ENCODE data around the gene LYPLA2.

Gene LYPLA2

GRCh38 chr1:23772854-23773242 lies 18.1 kb upstream of the LYPLA2 start:
- Histone ChIP-seq H3K9me2 (replicated peaks; ENCODE audit: control insufficient read depth, low read length) (no peaks in the 10 kb centered on the region), H4K20me1 (ENCODE audit: control insufficient read depth, insufficient read depth, low read depth, low read length) (no peaks in the 10 kb centered on the region), H3K79me2 (ENCODE audit: control insufficient read depth, low read length) (peaks cover 42% of the 10 kb centered on the region), H3K4me1 (ENCODE audit: control insufficient read depth, low read length) (peaks cover 21% of the 10 kb centered on the region), H3K4me3 (ENCODE audit: low read length) (no peak overlapping the region), H3K36me3 (ENCODE audit: control insufficient read depth, low read length) (peaks cover 14% of the 10 kb centered on the region), H3K4me2 (ENCODE audit: low read length) (no peak overlapping the region), H3F3A (ENCODE audit: control insufficient read depth, insufficient read depth) (peaks cover 5% of the 10 kb centered on the region; the same call in 1 of the 2 replicates), H3K27me3 (ENCODE audit: control insufficient read depth, low read length) (no peaks in the 10 kb centered on the region), H3K9me3 (ENCODE audit: control insufficient read depth, insufficient read depth, low read length) (no peaks in the 10 kb centered on the region), H3K27ac (ENCODE audit: low read depth, low read length) (no peak overlapping the region)
- no peak for TF ChIP-seq EZH2phosphoT487 (IDR thresholded peaks at IDR 0.05; ENCODE audit: borderline replicate concordance, low read length)
- no peak for TF ChIP-seq CTCF (IDR thresholded peaks at IDR 0.05; ENCODE audit: low read depth, low read length, poor library complexity, severe bottlenecking)

GRCh38 chr1:23774174-23774880 lies 16.6 kb upstream of the LYPLA2 start:
- Histone ChIP-seq H3K9me2 (replicated peaks; ENCODE audit: control insufficient read depth, low read length) (no peaks in the 10 kb centered on the region), H3K36me3 (ENCODE audit: control insufficient read depth, low read length) (peaks cover 14% of the 10 kb centered on the region), H3K4me2 (ENCODE audit: low read length) (no peak overlapping the region), H3F3A (ENCODE audit: control insufficient read depth, insufficient read depth) (peaks cover 5% of the 10 kb centered on the region; the same call in 1 of the 2 replicates), H3K27me3 (ENCODE audit: control insufficient read depth, low read length) (no peaks in the 10 kb centered on the region), H3K27ac (ENCODE audit: low read depth, low read length) (no peak overlapping the region), H3K4me3 (ENCODE audit: low read length) (no peak overlapping the region), H3K79me2 (ENCODE audit: control insufficient read depth, low read length) (peaks cover 55% of the 10 kb centered on the region), H4K20me1 (ENCODE audit: control insufficient read depth, insufficient read depth, low read depth, low read length) (no peaks in the 10 kb centered on the region; the same call in 1 of the 2 replicates), H3K9me3 (ENCODE audit: control insufficient read depth, insufficient read depth, low read length) (no peaks in the 10 kb centered on the region), H3K4me1 (ENCODE audit: control insufficient read depth, low read length) (peaks cover 27% of the 10 kb centered on the region)
- TF ChIP-seq CTCF (IDR thresholded peaks at IDR 0.05; ENCODE audit: low read depth, low read length, poor library complexity, severe bottlenecking) (no peak), EZH2phosphoT487 (IDR thresholded peaks at IDR 0.05; ENCODE audit: borderline replicate concordance, low read length) (no peak)

GRCh38 chr1:23776217-23776616 lies 14.7 kb upstream of the LYPLA2 start:
- H4K20me1 ChIP-seq (ENCODE audit: control insufficient read depth, insufficient read depth, low read depth, low read length): peaks cover 6% of the 10 kb centered on the region; the same call in 1 of the 2 replicates
- no peak overlapping the region for H3K27ac ChIP-seq (ENCODE audit: low read depth, low read length)
- peaks cover 5% of the 10 kb centered on the region; the same call in 1 of the 2 replicates for H3F3A ChIP-seq (ENCODE audit: control insufficient read depth, insufficient read depth)
- no peaks in the 10 kb centered on the region for H3K9me2 ChIP-seq (replicated peaks; ENCODE audit: control insufficient read depth, low read length)
- H3K36me3 ChIP-seq (ENCODE audit: control insufficient read depth, low read length): peaks cover 31% of the 10 kb centered on the region
- H3K79me2 ChIP-seq (ENCODE audit: control insufficient read depth, low read length): peaks cover 74% of the 10 kb centered on the region
- H3K4me1 ChIP-seq (ENCODE audit: control insufficient read depth, low read length): peaks cover 36% of the 10 kb centered on the region
- H3K4me3 ChIP-seq (ENCODE audit: low read length): no peak overlapping the region
- H3K9me3 ChIP-seq (ENCODE audit: control insufficient read depth, insufficient read depth, low read length): no peaks in the 10 kb centered on the region
- H3K27me3 ChIP-seq (ENCODE audit: control insufficient read depth, low read length): no peaks in the 10 kb centered on the region
- H3K4me2 ChIP-seq (ENCODE audit: low read length): no peak overlapping the region
- TF ChIP-seq CTCF (IDR thresholded peaks at IDR 0.05; ENCODE audit: low read depth, low read length, poor library complexity, severe bottlenecking): no peak
- TF ChIP-seq EZH2phosphoT487 (IDR thresholded peaks at IDR 0.05; ENCODE audit: borderline replicate concordance, low read length): no peak

Measured in DOHH2 (cell line).